HFF-Myc (cell line): ENCODE results near the gene ST8SIA2.

Experiments
- DNase-seq: peaks from one replicate; pipeline ENCODE4 v3.0.0-alpha.2; 2011; ENCODE audit warnings: low read depth; ENCODE audit errors: extremely low read depth
- H3K4me3 ChIP-seq: replicated peaks from 2 replicates; pipeline ENCODE4 v1.5.1; 2011; ENCODE audit warnings: low read depth, mild to moderate bottlenecking, control low read depth, low read length
- TF ChIP-seq, protein P1 (sequence below): IDR thresholded peaks from 2 replicates; pipeline ENCODE4 v1.5.1; 2012; ENCODE audit warnings: mild to moderate bottlenecking, low read depth, low read length, control low read depth; ENCODE audit errors: missing control alignments

ST8SIA2 gene

DNA sequence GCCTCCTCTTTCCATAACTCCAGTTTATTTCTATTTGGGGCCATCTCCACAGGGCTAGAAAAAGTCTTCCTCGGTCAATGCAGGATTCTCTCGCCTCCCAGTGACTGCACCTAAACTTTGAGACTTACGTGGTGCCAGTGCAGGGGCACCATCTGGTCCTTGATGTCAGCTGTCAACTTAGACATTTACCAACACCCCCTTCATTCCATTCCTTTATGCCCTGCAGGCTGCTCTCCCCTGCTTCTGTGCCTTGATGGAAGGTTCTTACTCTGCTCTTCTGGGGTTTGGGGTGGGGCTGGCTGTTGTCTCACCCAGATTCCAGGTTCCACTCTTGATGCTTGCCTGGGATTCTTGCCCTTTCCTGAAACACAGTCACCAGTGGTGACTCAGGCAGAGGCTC lies 101.8 kb downstream of the ST8SIA2 start:
- DNase-seq = no peak
- H3K4me3 ChIP-seq = no peak overlapping the region
- TF ChIP-seq, protein P1, sequence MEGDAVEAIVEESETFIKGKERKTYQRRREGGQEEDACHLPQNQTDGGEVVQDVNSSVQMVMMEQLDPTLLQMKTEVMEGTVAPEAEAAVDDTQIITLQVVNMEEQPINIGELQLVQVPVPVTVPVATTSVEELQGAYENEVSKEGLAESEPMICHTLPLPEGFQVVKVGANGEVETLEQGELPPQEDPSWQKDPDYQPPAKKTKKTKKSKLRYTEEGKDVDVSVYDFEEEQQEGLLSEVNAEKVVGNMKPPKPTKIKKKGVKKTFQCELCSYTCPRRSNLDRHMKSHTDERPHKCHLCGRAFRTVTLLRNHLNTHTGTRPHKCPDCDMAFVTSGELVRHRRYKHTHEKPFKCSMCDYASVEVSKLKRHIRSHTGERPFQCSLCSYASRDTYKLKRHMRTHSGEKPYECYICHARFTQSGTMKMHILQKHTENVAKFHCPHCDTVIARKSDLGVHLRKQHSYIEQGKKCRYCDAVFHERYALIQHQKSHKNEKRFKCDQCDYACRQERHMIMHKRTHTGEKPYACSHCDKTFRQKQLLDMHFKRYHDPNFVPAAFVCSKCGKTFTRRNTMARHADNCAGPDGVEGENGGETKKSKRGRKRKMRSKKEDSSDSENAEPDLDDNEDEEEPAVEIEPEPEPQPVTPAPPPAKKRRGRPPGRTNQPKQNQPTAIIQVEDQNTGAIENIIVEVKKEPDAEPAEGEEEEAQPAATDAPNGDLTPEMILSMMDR = no peak

DNA sequence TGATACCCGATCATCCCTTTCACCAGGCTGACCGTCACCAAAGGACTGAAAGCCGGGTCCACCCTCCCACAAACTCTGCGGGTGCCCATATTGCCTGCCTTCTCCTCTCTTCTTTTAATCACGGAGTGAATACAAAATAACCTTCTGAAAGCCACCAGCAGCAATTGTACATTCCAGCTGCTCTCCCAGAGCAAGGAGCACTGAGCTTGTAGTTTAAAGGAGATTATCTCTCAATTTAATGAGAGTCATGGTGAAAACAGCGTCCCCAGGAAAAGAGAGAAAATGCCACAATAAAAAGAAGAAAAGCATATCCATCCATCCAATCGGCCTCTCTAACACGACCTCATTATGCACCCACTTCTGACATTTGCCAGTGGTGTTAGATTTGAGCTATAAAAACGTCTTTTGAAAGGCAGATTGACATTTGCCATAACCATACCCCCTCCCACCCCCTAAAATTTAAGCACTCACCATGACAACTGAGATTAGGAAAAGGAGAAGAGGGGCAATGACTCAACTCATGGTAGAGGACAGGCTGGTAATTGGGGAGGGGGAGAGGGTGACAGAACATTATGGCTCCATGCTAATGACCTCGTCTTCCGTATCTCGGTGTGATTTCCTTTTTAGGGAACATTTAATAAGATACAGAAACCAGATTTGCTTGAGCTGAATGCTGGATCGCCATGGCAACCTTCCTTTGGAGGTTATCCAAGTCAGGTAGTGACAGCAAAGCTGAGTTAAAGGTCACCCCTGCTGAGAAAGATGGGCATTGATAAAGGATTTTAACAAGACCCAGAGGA lies 106.2 kb downstream of the ST8SIA2 start:
- no peak overlapping the region for H3K4me3 ChIP-seq
- no peak for DNase-seq
- TF ChIP-seq, protein P1 = no peak

DNA sequence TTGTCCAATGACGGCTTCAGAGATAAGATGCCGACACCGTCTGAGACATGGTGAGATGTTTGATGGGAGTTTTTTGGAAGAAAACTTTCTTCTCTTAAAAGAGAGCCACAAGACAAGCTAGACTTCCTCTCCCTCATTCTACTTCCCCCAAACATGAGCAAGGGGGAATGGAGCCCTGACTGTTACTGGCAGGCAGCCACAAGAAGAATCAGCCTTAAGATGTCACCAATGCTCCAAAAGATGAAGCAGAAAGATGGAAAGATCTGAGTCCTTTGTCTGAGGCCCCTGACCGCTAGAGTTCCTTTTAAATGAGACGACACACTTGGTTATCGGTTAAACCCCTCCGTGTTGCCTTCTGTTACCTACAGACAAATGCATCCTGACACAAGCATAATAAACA lies 108.7 kb downstream of the ST8SIA2 start:
- DNase-seq = no peak
- TF ChIP-seq, protein P1 = no peak
- no peak overlapping the region for H3K4me3 ChIP-seq

DNA sequence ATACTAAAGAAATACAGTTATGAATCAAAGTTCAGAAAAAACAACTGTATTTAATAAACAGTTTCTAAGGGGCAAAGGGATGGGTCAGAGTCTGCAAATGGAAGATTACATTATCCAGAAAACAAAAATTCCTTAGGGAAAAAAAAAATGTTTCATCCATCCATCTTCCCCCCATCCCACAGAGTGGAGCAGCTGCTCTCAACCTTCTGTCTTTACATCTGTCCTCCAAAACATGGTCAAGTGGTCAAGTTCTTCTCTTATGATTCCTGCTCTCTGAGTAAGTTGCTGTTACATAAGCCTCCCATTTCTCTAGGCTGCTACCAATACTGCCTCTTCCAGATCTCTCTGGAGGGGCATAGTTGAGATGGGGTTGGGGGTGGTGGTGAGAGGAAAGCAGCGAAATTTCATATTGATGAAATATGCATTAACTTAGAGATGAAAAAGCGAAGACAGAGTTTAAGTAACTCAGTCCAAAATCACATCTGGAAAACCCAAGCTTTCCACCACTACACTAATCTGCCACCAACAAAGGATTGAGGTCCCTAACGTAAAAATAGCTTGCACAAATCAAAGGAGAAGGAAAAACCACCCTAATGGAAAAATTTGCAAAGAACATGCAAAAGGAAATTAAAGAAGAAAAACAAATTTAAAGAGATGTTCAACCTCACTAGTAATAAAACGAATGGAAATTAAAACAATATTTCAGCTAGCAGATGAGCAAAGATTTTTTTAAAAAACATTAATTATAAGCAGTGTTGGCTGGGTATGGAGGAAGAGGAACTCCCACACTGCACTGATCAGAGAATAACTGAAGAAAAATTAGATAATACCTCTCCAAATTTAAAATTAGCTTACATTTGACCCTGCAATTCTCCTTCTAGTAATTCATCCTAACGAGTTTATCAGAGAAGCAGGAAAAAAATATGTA lies 109.5 kb downstream of the ST8SIA2 start:
- DNase-seq = no peak
- no peak overlapping the region for H3K4me3 ChIP-seq
- TF ChIP-seq, protein P1 = no peak

DNA sequence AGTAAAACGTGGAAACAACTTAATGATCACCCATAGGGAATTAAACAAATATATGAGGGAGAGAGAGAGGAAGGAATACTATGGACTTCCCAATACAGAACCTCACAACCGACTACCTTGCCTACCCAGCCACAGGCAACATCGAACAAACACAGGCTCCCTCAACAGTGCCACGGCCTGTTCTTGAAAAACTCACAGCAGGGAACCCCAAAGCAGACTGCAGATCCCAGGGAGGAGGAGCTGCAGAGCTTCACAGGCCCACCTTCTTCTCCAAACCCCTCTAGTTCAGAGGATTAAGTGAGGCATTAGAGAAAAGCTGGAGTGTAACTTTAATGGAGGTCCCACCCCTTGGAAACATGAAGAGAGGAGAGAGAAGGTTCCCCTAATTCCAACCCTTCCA lies 110.2 kb downstream of the ST8SIA2 start:
- DNase-seq = no peak
- H3K4me3 ChIP-seq = no peak overlapping the region
- TF ChIP-seq, protein P1 = no peak

DNA sequence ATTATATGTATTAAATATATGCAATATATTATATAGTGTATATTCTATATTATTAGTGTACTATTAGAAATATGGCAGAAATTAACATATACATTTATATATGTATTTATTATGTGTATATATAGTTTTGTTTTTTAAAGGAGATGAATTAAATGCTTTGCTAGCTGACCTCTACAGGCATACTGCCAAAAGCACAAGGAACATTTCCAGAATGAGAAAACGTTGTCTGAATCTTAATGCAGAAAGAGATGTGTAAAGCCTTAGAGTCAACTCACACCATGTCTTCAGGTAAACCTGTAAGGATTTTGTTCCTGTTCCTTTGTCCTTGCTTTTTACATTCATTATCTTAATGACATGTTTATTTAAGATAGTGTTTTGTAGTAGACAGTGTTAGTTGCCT lies 111.9 kb downstream of the ST8SIA2 start:
- DNase-seq = no peak
- TF ChIP-seq, protein P1 = no peak
- H3K4me3 ChIP-seq = no peak overlapping the region
